Keratinocyte (primary cell): Measurements from ENCODE around the gene SPAG5.

Experiments used
- CTCF ChIP-seq, 3 experiments: IDR thresholded peaks in 1 of 3; conservative IDR thresholded peaks in 1 of 3; optimal IDR thresholded peaks in 1 of 3; 2 replicates in 2 of 3; 3 replicates in 1 of 3; pipeline versions ENCODE3 to v1.5.1; 2011; ENCODE audit warnings: low read length in 3 of 3, mild to moderate bottlenecking in 3 of 3, moderate library complexity in 2 of 3, control low read depth in 1 of 3, inconsistent platforms in 1 of 3; ENCODE audit not compliant: insufficient read depth in 2 of 3; ENCODE audit errors: extremely low read depth in 1 of 3
- EZH2 ChIP-seq: IDR thresholded peaks from one replicate; pipeline ENCODE4 v1.6.1; 2012; ENCODE audit warnings: inconsistent platforms, mild to moderate bottlenecking, low read length, moderate library complexity

- peak; percentile 84 to 92 (median 84) for TF ChIP-seq CTCF (optimal IDR thresholded peaks at IDR 0.05 in 1 of 3, IDR thresholded peaks at IDR 0.05 in 1 of 3, conservative IDR thresholded peaks at IDR 0.05 in 1 of 3; ENCODE audit: extremely low read depth in 1 of 3, insufficient read depth in 2 of 3, low read length in 3 of 3)
- TF ChIP-seq EZH2: no peak
Observed at GRCh38 chr17:28547623-28548416, 51.0 kb downstream of the SPAG5 start.
